HG02885 (cell line): ENCODE results near the gene UBALD1.

ENCODE experiments used
- ATAC-seq: cut with Tn5 transposase; IDR thresholded peaks from one replicate; pipeline ENCODE4 v1.9.1; 2021; ENCODE audit warnings: mild to moderate bottlenecking; ENCODE audit not compliant: unreplicated experiment, poor library complexity

The UBALD1 gene

GRCh38 chr16:4646773-4647643 lies 32.3 kb upstream of the UBALD1 start:
- no peak for ATAC-seq

GRCh38 chr16:4641895-4642294 lies 27.2 kb upstream of the UBALD1 start:
- no peak for ATAC-seq

- ATAC-seq, result no peak
Observed at GRCh38 chr16:4641306-4641687, 26.6 kb upstream of the UBALD1 start.

- ATAC-seq, result no peak
Observed at GRCh38 chr16:4640572-4641305, 26.1 kb upstream of the UBALD1 start.

GRCh38 chr16:4639899-4640509 lies 25.3 kb upstream of the UBALD1 start:
- no peak for ATAC-seq

- ATAC-seq, result no peak
Observed at GRCh38 chr16:4637501-4638166, 22.9 kb upstream of the UBALD1 start.

- no peak for ATAC-seq
Observed at GRCh38 chr16:4636196-4636595, 21.5 kb upstream of the UBALD1 start.

GRCh38 chr16:4634768-4635167 lies 20.1 kb upstream of the UBALD1 start:
- no peak for ATAC-seq

GRCh38 chr16:4633910-4634635 lies 19.4 kb upstream of the UBALD1 start:
- ATAC-seq, result no peak

- ATAC-seq, result no peak
Observed at GRCh38 chr16:4631444-4631843, 16.8 kb upstream of the UBALD1 start.

GRCh38 chr16:4628283-4628682 lies 13.6 kb upstream of the UBALD1 start:
- no peak for ATAC-seq

GRCh38 chr16:4626396-4626795 lies 11.7 kb upstream of the UBALD1 start:
- no peak for ATAC-seq

GRCh38 chr16:4625560-4626159 lies 11.0 kb upstream of the UBALD1 start:
- ATAC-seq, result no peak

GRCh38 chr16:4624827-4625559 lies 10.3 kb upstream of the UBALD1 start:
- peak; percentile 57 for ATAC-seq

GRCh38 chr16:4624015-4624826 lies 9.5 kb upstream of the UBALD1 start, which contains the start of gene MGRN1:
TSS of gene MGRN1 (plus strand) at chr16:4624826. CDS start at chr16:4624961, 135 bp downstream.
- ATAC-seq, result peak; percentile 75

- no peak for ATAC-seq
Observed at GRCh38 chr16:4623593-4623992, 8.9 kb upstream of the UBALD1 start.

- no peak for ATAC-seq
Observed at GRCh38 chr16:4618645-4619418, 4.1 kb upstream of the UBALD1 start.
